SK-N-SH treated with all-trans-retinoic acid at 6 μM for 48 hours (cell line): ENCODE measurements around the gene EN2.

Experiments
- ATAC-seq: fragments of 200-7000 bp; cut with Tn5 transposase; 3 replicates; pipeline ENCODE4 v1.9.1; 2020; ENCODE audit warnings: mild to moderate bottlenecking, moderate library complexity
- ARNTL ChIP-seq: fragments of 450-650 bp; formaldehyde crosslinking; IDR thresholded peaks from 2 replicates; pipeline ENCODE4 v1.5.0; 2020; ENCODE audit warnings: low read depth, mild to moderate bottlenecking, moderate library complexity, borderline replicate concordance
- BACH2 ChIP-seq: fragments of 250-450 bp; sonication (Bioruptor Pico); IDR thresholded peaks from 2 replicates; pipeline ENCODE4 v1.9.0; 2021; ENCODE audit warnings: mild to moderate bottlenecking, borderline replicate concordance
- CSDC2 ChIP-seq: fragments of 250-450 bp; sonication (Bioruptor Pico); IDR thresholded peaks from 2 replicates; pipeline ENCODE4 v1.5.0; 2020; ENCODE audit warnings: mild to moderate bottlenecking, moderate library complexity
- ESRRG ChIP-seq: fragments of 250-450 bp; sonication (Bioruptor Pico); IDR thresholded peaks from 2 replicates; pipeline ENCODE4 v1.6.1; 2021; ENCODE audit warnings: mild to moderate bottlenecking
- GLIS3 ChIP-seq: fragments of 250-450 bp; sonication (Bioruptor Pico); IDR thresholded peaks from 2 replicates; pipeline ENCODE4 v1.5.0; 2020; ENCODE audit warnings: mild to moderate bottlenecking, moderate library complexity
- ISL1 ChIP-seq: fragments of 250-450 bp; sonication (Bioruptor Pico); IDR thresholded peaks from 2 replicates; pipeline ENCODE4 v2.1.2; 2022; ENCODE audit warnings: mild to moderate bottlenecking, moderate library complexity
- OSR1 ChIP-seq: fragments of 250-450 bp; sonication (Bioruptor Pico); IDR thresholded peaks from 2 replicates; pipeline ENCODE4 v1.8.0; 2022; ENCODE audit warnings: moderate library complexity, mild to moderate bottlenecking, inconsistent platforms
- PPARA ChIP-seq: fragments of 250-450 bp; sonication (Bioruptor Pico); IDR thresholded peaks from 2 replicates; pipeline ENCODE4 v1.5.0; 2020; ENCODE audit warnings: mild to moderate bottlenecking, borderline replicate concordance
- RARB ChIP-seq: fragments of 250-450 bp; sonication (Bioruptor Pico); IDR thresholded peaks from 2 replicates; pipeline ENCODE4 v1.8.0; 2021; ENCODE audit warnings: mild to moderate bottlenecking, moderate library complexity
- SNAI2 ChIP-seq: fragments of 250-450 bp; sonication (Bioruptor Pico); IDR thresholded peaks from 2 replicates; pipeline ENCODE4 v1.5.0; 2020; ENCODE audit warnings: mild to moderate bottlenecking, moderate library complexity
- TCF4 ChIP-seq: fragments of 250-450 bp; sonication (Bioruptor Pico); IDR thresholded peaks from 2 replicates; pipeline ENCODE4 v1.8.0; 2021; ENCODE audit warnings: mild to moderate bottlenecking, moderate library complexity, borderline replicate concordance
- TOX ChIP-seq: fragments of 250-450 bp; sonication (Bioruptor Pico); IDR thresholded peaks from 2 replicates; pipeline ENCODE4 v1.8.0; 2021; ENCODE audit warnings: mild to moderate bottlenecking, moderate library complexity, borderline replicate concordance
- ZC3H10 ChIP-seq: fragments of 250-450 bp; sonication (Bioruptor Pico); IDR thresholded peaks from 2 replicates; pipeline ENCODE4 v1.5.1; 2021; ENCODE audit warnings: mild to moderate bottlenecking, moderate library complexity
- ZFP3 ChIP-seq: fragments of 250-450 bp; sonication (Bioruptor Pico); IDR thresholded peaks from 2 replicates; pipeline ENCODE4 v1.5.0; 2020; ENCODE audit warnings: mild to moderate bottlenecking, moderate library complexity
- ZFP30 ChIP-seq: fragments of 450-650 bp; formaldehyde crosslinking; IDR thresholded peaks from 2 replicates; pipeline ENCODE4 v1.5.0; 2022; ENCODE audit warnings: mild to moderate bottlenecking, moderate library complexity
- ZNF565 ChIP-seq: fragments of 450-650 bp; formaldehyde crosslinking; conservative IDR thresholded peaks from 2 replicates; pipeline ENCODE4 v1.5.0; 2020; ENCODE audit warnings: low read depth, mild to moderate bottlenecking, moderate library complexity
- ZNF70 ChIP-seq: fragments of 450-650 bp; formaldehyde crosslinking; IDR thresholded peaks from 2 replicates; pipeline ENCODE4 v1.5.0; 2020; ENCODE audit warnings: mild to moderate bottlenecking, moderate library complexity
- ZNF8 ChIP-seq: fragments of 450-650 bp; formaldehyde crosslinking; IDR thresholded peaks from 2 replicates; pipeline ENCODE4 v1.5.0; 2020; ENCODE audit warnings: mild to moderate bottlenecking, moderate library complexity
- TF ChIP-seq, protein P1 (sequence below): fragments of 250-450 bp; sonication (Bioruptor Pico); IDR thresholded peaks from 2 replicates; pipeline ENCODE4 v1.8.0; 2021; ENCODE audit warnings: low read depth, mild to moderate bottlenecking, moderate library complexity, borderline replicate concordance
- TF ChIP-seq, protein P2 (sequence below): fragments of 250-450 bp; sonication (Bioruptor Pico); IDR thresholded peaks from 2 replicates; pipeline ENCODE4 v1.5.1; 2020; ENCODE audit warnings: low read depth, mild to moderate bottlenecking, moderate library complexity
- TF ChIP-seq, protein P3 (sequence below): fragments of 250-450 bp; sonication (Bioruptor Pico); IDR thresholded peaks from 2 replicates; pipeline ENCODE4 v1.5.0; 2020; ENCODE audit warnings: mild to moderate bottlenecking, moderate library complexity
- TF ChIP-seq, protein P4 (sequence below): fragments of 250-450 bp; sonication (Bioruptor Pico); IDR thresholded peaks from 2 replicates; pipeline ENCODE4 v1.8.0; 2020; ENCODE audit warnings: mild to moderate bottlenecking, moderate library complexity, borderline replicate concordance
- TF ChIP-seq, protein P5 (sequence below): fragments of 250-450 bp; sonication (Bioruptor Pico); IDR thresholded peaks from 2 replicates; pipeline ENCODE4 v1.5.1; 2021; ENCODE audit warnings: mild to moderate bottlenecking, moderate library complexity

Gene EN2

DNA sequence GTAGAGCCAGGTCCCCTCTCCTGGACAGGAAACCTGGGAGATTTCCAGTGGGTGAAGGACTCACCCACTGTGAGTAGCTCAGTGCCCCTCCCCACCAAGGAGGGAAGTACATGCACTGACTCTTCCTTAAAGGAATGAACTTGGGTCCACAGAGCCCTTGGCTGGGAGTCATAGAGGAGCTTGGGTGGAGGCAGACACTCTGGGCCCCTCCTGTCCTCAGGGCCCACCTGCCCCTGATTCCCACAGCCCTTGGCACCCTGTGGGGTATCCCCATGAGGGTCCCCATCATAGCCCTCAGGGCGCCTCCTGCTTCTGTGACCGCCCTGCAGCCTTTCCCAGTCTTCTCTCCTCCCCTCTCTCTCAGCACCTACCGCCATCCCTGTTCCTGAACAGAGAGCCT, 3.7 kb downstream of the EN2 start:
- no peak for ATAC-seq

DNA sequence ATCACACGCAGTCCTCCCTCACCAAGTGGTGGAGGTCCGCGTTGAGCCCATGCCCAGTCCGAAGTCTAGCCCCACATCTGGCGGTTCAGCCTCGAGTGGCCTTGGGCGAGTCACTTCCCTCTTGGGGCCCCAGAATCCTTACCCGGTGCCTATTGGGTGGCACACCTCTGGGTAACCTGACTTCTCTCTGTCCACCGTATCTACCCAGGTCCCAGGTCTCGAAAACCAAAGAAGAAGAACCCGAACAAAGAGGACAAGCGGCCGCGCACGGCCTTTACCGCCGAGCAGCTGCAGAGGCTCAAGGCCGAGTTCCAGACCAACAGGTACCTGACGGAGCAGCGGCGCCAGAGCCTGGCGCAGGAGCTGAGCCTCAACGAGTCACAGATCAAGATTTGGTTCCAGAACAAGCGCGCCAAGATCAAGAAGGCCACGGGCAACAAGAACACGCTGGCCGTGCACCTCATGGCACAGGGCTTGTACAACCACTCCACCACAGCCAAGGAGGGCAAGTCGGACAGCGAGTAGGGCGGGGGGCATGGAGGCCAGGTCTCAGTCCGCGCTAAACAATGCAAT, 4.3 kb downstream of the EN2 start:
- no peak for ATAC-seq

More for the DNA sequence above, 3.7 kb downstream of the EN2 start:
- no peak for TF ChIP-seq RARB
- no peak for TF ChIP-seq SNAI2 (CRISPR knock-in tag)
- no peak for TF ChIP-seq TCF4 (CRISPR knock-in tag)
- no peak for TF ChIP-seq GLIS3 (CRISPR knock-in tag)
- TF ChIP-seq ARNTL (CRISPR knock-in tag), result no peak
- no peak for TF ChIP-seq ZNF8 (CRISPR knock-in tag)
- TF ChIP-seq ESRRG, result no peak
- no peak for TF ChIP-seq ZNF70 (CRISPR knock-in tag)
- no peak for TF ChIP-seq OSR1 (CRISPR knock-in tag)
- TF ChIP-seq, protein P1, sequence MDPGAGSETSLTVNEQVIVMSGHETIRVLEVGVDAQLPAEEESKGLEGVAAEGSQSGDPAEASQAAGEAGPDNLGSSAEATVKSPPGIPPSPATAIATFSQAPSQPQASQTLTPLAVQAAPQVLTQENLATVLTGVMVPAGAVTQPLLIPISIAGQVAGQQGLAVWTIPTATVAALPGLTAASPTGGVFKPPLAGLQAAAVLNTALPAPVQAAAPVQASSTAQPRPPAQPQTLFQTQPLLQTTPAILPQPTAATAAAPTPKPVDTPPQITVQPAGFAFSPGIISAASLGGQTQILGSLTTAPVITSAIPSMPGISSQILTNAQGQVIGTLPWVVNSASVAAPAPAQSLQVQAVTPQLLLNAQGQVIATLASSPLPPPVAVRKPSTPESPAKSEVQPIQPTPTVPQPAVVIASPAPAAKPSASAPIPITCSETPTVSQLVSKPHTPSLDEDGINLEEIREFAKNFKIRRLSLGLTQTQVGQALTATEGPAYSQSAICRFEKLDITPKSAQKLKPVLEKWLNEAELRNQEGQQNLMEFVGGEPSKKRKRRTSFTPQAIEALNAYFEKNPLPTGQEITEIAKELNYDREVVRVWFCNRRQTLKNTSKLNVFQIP, result no peak
- TF ChIP-seq ISL1 (CRISPR knock-in tag), result no peak
- no peak for TF ChIP-seq ZFP3
- TF ChIP-seq ZNF565, result no peak
- TF ChIP-seq ZC3H10 (CRISPR knock-in tag), result no peak
- TF ChIP-seq ZFP30 (CRISPR knock-in tag), result no peak
- no peak for TF ChIP-seq BACH2 (CRISPR knock-in tag)
- TF ChIP-seq, protein P2, sequence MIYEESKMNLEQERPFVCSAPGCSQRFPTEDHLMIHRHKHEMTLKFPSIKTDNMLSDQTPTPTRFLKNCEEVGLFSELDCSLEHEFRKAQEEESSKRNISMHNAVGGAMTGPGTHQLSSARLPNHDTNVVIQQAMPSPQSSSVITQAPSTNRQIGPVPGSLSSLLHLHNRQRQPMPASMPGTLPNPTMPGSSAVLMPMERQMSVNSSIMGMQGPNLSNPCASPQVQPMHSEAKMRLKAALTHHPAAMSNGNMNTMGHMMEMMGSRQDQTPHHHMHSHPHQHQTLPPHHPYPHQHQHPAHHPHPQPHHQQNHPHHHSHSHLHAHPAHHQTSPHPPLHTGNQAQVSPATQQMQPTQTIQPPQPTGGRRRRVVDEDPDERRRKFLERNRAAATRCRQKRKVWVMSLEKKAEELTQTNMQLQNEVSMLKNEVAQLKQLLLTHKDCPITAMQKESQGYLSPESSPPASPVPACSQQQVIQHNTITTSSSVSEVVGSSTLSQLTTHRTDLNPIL, result no peak
- TF ChIP-seq, protein P3, sequence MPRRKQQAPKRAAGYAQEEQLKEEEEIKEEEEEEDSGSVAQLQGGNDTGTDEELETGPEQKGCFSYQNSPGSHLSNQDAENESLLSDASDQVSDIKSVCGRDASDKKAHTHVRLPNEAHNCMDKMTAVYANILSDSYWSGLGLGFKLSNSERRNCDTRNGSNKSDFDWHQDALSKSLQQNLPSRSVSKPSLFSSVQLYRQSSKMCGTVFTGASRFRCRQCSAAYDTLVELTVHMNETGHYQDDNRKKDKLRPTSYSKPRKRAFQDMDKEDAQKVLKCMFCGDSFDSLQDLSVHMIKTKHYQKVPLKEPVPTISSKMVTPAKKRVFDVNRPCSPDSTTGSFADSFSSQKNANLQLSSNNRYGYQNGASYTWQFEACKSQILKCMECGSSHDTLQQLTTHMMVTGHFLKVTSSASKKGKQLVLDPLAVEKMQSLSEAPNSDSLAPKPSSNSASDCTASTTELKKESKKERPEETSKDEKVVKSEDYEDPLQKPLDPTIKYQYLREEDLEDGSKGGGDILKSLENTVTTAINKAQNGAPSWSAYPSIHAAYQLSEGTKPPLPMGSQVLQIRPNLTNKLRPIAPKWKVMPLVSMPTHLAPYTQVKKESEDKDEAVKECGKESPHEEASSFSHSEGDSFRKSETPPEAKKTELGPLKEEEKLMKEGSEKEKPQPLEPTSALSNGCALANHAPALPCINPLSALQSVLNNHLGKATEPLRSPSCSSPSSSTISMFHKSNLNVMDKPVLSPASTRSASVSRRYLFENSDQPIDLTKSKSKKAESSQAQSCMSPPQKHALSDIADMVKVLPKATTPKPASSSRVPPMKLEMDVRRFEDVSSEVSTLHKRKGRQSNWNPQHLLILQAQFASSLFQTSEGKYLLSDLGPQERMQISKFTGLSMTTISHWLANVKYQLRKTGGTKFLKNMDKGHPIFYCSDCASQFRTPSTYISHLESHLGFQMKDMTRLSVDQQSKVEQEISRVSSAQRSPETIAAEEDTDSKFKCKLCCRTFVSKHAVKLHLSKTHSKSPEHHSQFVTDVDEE, result no peak
- no peak for TF ChIP-seq CSDC2 (CRISPR knock-in tag)
- no peak for TF ChIP-seq PPARA (CRISPR knock-in tag)

DNA sequence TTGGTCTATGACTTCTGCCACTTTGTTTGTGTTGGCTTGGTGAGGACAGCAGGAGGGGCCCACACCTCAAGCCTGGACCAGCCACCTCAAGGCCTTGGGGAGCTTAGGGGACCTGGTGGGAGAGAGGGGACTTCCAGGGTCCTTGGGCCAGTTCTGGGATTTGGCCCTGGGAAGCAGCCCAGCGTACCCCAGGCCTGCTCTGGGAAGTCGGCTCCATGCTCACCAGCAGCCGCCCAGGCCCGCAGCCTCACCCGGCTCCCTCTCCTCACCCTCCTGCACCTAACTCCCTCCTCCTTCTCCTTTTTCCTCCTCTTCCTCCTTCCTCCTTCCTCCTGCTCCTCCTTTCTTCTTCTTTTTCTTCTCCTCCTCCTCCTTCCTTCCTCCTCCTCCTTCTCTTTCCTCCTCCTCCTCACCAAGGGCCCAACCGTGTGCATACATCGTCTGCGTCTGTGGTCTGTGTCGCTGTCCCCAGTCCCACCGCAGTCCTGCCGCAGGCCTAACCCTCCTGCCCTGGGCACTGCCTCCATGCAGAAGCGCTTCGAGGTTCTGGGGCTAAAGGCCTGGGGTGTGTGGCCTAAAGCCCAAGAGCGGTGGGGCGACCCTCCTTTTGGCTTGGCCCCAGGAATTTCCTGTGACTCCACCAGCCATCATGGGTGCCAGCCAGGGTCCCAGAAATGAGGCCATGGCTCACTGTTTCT, 5.3 kb downstream of the EN2 start:
- no peak for ATAC-seq
- TF ChIP-seq ESRRG (no peak), PPARA (CRISPR knock-in tag) (no peak), TOX (no peak), RARB (no peak), ZNF8 (CRISPR knock-in tag) (no peak), ZNF70 (CRISPR knock-in tag) (no peak), ARNTL (CRISPR knock-in tag) (no peak)
- TF ChIP-seq, protein P4, sequence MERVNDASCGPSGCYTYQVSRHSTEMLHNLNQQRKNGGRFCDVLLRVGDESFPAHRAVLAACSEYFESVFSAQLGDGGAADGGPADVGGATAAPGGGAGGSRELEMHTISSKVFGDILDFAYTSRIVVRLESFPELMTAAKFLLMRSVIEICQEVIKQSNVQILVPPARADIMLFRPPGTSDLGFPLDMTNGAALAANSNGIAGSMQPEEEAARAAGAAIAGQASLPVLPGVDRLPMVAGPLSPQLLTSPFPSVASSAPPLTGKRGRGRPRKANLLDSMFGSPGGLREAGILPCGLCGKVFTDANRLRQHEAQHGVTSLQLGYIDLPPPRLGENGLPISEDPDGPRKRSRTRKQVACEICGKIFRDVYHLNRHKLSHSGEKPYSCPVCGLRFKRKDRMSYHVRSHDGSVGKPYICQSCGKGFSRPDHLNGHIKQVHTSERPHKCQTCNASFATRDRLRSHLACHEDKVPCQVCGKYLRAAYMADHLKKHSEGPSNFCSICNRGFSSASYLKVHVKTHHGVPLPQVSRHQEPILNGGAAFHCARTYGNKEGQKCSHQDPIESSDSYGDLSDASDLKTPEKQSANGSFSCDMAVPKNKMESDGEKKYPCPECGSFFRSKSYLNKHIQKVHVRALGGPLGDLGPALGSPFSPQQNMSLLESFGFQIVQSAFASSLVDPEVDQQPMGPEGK (CRISPR knock-in tag), result no peak
- TF ChIP-seq, protein P3, result no peak
- TF ChIP-seq, protein P5, sequence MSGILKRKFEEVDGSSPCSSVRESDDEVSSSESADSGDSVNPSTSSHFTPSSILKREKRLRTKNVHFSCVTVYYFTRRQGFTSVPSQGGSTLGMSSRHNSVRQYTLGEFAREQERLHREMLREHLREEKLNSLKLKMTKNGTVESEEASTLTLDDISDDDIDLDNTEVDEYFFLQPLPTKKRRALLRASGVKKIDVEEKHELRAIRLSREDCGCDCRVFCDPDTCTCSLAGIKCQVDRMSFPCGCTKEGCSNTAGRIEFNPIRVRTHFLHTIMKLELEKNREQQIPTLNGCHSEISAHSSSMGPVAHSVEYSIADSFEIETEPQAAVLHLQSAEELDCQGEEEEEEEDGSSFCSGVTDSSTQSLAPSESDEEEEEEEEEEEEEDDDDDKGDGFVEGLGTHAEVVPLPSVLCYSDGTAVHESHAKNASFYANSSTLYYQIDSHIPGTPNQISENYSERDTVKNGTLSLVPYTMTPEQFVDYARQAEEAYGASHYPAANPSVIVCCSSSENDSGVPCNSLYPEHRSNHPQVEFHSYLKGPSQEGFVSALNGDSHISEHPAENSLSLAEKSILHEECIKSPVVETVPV (CRISPR knock-in tag), result no peak

More for the DNA sequence above, 4.3 kb downstream of the EN2 start:
- TF ChIP-seq, protein P1, result no peak
